K562 (cell line): Measurements from ENCODE around the gene NDST1.

Experiments used
- CEBPB ChIP-seq: fragments of 450-650 bp; IDR thresholded peaks from 2 replicates; pipeline ENCODE4 v1.6.1; 2016; ENCODE audit warnings: missing genetic modification characterization, missing compliant biosample characterization
- CHD2 ChIP-seq: IDR thresholded peaks from 2 replicates; pipeline ENCODE4 v1.6.1; 2011; ENCODE audit warnings: low read depth, low read length
- CTBP1 ChIP-seq: fragments of 450-650 bp; IDR thresholded peaks from 2 replicates; pipeline ENCODE4 v1.6.1; 2016; ENCODE audit warnings: borderline replicate concordance
- POLR2AphosphoS5 ChIP-seq: IDR thresholded peaks from 2 replicates; pipeline ENCODE4 v1.6.1; 2011; ENCODE audit warnings: mild to moderate bottlenecking, low read depth, low read length, moderate library complexity; ENCODE audit not compliant: control insufficient read depth, insufficient read depth
- SMC3 ChIP-seq: conservative IDR thresholded peaks from 2 replicates; pipeline ENCODE4 v1.6.1; 2011; ENCODE audit warnings: low read depth, low read length, improper control_type of control experiment; ENCODE audit not compliant: insufficient read depth
- SOX6 ChIP-seq: fragments of 450-650 bp; IDR thresholded peaks from 2 replicates; pipeline ENCODE4 v1.6.1; 2014; ENCODE audit warnings: mild to moderate bottlenecking
- SREBF2 ChIP-seq: sonication (generic); formaldehyde crosslinking; IDR thresholded peaks from 2 replicates; pipeline ENCODE4 v1.4.0; 2020; ENCODE audit warnings: mild to moderate bottlenecking, missing genetic modification reagents
- STAG1 ChIP-seq: sonication (generic); formaldehyde crosslinking; IDR thresholded peaks from 2 replicates; pipeline ENCODE4 v1.5.0; 2020; ENCODE audit warnings: missing genetic modification reagents, borderline replicate concordance
- TCF15 ChIP-seq: fragments of 250-450 bp; sonication (Bioruptor Pico); IDR thresholded peaks from 2 replicates; pipeline ENCODE4 v1.8.0; 2022; ENCODE audit warnings: moderate library complexity, mild to moderate bottlenecking, inconsistent platforms
- ZNF174 ChIP-seq: fragments of 250-450 bp; sonication (Bioruptor Pico); IDR thresholded peaks from 2 replicates; pipeline ENCODE4 v1.4.0; 2020; ENCODE audit warnings: mild to moderate bottlenecking
- ZNF239 ChIP-seq: fragments of 250-450 bp; sonication (Bioruptor Pico); IDR thresholded peaks from 2 replicates; pipeline ENCODE4 v1.4.0; 2020; ENCODE audit warnings: mild to moderate bottlenecking
- TF ChIP-seq, protein P1 (sequence below), 3 experiments: IDR thresholded peaks in 2 of 3; conservative IDR thresholded peaks in 1 of 3; 2 replicates each; pipeline ENCODE4 v1.5.1; 2011 to 2012; ENCODE audit warnings: low read length in 3 of 3, mild to moderate bottlenecking in 3 of 3, control low read depth in 2 of 3, improper control_type of control experiment in 1 of 3, inconsistent platforms in 1 of 3, low read depth in 1 of 3, mixed read lengths in 1 of 3, moderate library complexity in 1 of 3; ENCODE audit not compliant: insufficient read depth in 2 of 3

DNA sequence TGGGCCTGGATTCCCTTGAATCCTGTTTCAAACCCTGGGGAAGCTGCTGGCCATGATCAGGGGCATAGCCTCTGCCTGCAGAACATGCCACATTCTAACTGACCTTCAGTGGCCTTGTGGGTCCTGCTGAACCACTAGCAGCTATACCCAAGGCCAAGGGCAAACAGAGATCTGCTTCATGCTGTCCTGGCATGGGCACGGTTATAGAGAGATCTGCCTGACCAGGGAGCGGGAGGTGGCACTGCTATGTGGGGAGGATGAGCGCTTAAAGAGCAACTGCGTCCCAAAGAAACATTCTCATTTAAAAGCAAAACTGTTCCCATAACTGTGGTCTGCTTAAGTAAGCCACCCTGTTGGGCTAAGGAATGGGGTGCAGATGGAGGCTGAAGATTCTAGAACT, 96.1 kb downstream of the NDST1 start:
- TF ChIP-seq SREBF2 (CRISPR knock-in tag) (no peak), ZNF239 (CRISPR knock-in tag) (no peak), SOX6 (no peak), ZNF174 (CRISPR knock-in tag) (no peak), STAG1 (CRISPR knock-in tag) (no peak), CTBP1 (no peak), CEBPB (tag) (no peak), POLR2AphosphoS5 (no peak), CHD2 (no peak), TCF15 (CRISPR knock-in tag) (no peak), SMC3 (no peak)
- TF ChIP-seq, protein P1, sequence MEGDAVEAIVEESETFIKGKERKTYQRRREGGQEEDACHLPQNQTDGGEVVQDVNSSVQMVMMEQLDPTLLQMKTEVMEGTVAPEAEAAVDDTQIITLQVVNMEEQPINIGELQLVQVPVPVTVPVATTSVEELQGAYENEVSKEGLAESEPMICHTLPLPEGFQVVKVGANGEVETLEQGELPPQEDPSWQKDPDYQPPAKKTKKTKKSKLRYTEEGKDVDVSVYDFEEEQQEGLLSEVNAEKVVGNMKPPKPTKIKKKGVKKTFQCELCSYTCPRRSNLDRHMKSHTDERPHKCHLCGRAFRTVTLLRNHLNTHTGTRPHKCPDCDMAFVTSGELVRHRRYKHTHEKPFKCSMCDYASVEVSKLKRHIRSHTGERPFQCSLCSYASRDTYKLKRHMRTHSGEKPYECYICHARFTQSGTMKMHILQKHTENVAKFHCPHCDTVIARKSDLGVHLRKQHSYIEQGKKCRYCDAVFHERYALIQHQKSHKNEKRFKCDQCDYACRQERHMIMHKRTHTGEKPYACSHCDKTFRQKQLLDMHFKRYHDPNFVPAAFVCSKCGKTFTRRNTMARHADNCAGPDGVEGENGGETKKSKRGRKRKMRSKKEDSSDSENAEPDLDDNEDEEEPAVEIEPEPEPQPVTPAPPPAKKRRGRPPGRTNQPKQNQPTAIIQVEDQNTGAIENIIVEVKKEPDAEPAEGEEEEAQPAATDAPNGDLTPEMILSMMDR (IDR thresholded peaks at IDR 0.05 in 2 of 3, conservative IDR thresholded peaks at IDR 0.05 in 1 of 3; ENCODE audit: insufficient read depth in 2 of 3, low read depth in 1 of 3, low read length in 3 of 3) = no peak
